ENCODE measurements around the gene AARSD1.
A peak's percentile ranks its signal among the peaks of the same experiment; 100 is the strongest.
"Not testable (repeated sequence)": the region's sequence is repeated elsewhere in the genome, so short reads cannot be mapped to it uniquely, and the experiment has no call there.

AARSD1 gene

DNA sequence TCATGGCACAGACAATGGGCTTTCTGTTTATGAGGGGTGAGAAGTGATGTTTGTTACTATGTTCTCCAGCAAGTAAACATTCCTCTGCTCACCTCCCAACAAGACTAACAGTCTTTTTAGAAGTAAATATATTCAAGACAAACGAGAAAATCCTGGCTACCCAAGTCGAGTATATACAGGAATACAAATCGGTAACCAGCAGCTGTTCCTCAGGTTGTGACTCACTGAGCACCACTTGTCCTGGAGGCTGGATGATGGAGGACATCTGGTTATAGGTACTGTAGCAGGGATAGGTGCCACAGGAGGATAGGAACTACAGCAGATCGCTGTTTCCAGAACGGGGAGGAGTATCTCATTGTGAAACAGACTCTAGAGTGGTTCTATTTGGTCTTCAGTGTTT, 28.6 kb upstream of the AARSD1 start:
- no peak for DNase-seq (ENCODE audit: insufficient read length, low spot score)
- no peak for FAIRE-seq
- TF ChIP-seq POLR2A (IDR thresholded peaks at IDR 0.05; ENCODE audit: low read depth, low read length), result no peak

DNA sequence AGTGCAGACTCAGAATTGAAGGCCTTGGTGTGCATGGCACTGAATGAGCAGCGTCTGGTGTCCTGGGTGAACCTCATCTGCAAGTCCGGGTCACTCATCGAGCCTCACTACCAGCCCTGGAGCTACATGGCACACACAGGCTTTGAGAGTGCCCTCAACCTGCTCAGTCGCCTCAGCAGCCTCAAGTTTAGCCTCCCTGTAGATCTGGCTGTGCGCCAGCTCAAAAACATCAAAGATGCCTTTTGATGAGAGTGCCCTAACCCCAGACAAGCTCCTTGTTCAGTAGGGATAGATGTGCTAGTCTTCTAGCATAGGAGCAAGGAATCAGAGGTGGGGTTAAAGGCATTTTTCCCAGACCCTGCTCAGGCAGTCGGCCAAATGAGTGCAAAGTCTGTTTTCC, 27.2 kb upstream of the AARSD1 start:
- no peak for DNase-seq (ENCODE audit: insufficient read length, low spot score)
- no peak for FAIRE-seq
- no peak for TF ChIP-seq POLR2A (IDR thresholded peaks at IDR 0.05; ENCODE audit: low read depth, low read length)

DNA sequence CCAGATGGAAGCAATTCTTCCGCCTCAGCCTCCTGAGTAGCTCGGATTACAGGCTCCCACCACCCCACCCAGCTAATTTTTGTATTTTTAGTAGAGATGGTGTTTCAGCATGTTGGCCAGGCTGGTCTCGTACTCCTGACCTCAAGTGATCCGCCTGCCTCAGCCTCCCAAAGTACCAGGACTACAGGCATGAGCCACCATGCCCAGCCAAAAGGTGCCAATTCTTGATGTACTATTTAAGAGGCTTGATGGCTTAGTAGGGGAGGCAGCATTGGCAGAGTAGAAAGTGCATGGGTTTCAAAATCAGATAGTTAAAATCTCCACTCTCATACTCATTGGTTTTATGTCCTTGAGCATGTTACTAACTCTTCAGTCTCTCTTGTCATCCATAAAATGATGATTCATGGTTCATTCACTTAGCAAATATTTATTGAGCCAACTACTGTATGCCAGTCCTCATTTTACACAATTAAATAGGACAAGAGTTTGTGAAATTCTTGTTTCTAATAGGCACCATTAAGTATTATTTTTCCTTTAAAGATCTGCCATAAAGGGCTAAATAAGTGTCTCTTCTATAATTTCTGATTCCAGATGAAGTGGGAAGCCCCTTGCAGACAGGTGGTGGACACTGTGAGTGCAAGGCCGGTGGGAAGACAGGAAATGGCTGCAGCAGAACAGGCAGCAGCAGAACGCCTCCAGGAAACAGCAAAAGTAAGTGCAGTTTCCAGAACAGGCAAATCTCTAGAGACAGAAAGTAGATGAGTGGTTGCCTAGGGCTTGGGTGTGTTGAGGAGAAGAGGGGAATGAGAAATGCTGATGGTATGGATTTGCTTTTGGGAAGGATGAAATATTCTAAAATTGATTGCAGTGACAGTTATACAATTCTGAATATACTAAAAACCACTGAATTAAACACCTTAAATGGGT, 25.7 kb upstream of the AARSD1 start:
- no peak for DNase-seq (ENCODE audit: insufficient read length, low spot score)
- no peak for TF ChIP-seq POLR2A (IDR thresholded peaks at IDR 0.05; ENCODE audit: low read depth, low read length)
- FAIRE-seq, result no peak

DNA sequence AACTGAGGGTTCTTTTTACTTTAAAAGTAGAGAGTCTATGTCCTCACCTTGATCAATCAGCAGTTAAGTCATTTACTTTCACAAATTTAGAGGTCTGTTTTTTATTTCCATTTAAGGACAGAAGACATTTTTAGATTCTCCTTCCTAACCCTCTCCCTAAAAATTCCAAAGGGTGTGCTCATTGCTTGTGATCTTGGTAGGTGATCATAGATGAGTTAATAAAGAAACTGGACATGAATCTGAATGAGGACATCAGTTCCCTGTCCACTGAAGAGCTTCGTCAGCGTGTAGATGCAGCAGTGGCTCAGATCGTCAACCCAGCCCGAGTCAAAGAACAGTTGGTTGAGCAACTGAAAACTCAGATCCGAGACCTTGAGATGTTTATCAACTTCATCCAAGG, 24.9 kb upstream of the AARSD1 start:
- no peak for DNase-seq (ENCODE audit: insufficient read length, low spot score)
- TF ChIP-seq POLR2A (IDR thresholded peaks at IDR 0.05; ENCODE audit: low read depth, low read length), result no peak
- FAIRE-seq, result no peak

DNA sequence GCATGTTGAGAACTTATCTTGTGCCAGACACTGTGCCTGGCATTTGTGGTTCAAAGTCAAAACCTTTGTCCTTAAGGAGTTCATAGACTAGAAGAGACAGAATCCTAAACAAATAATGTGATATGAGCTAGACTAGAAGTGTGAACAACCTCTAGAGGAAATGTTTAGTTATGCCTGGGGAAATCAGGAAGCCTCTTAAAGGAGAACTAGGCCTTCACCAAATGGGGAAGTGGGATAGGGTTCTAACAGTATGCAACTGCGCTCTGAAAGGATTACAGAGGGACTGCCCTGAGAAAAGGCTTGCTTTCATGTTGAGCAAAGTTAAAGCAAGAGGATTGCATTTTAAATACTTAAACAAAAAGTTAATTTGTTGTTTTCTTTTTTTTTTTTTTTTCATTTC, 21.0 kb upstream of the AARSD1 start:
- DNase-seq (ENCODE audit: insufficient read length, low spot score), result no peak
- no peak for FAIRE-seq
- no peak for TF ChIP-seq POLR2A (IDR thresholded peaks at IDR 0.05; ENCODE audit: low read depth, low read length)

DNA sequence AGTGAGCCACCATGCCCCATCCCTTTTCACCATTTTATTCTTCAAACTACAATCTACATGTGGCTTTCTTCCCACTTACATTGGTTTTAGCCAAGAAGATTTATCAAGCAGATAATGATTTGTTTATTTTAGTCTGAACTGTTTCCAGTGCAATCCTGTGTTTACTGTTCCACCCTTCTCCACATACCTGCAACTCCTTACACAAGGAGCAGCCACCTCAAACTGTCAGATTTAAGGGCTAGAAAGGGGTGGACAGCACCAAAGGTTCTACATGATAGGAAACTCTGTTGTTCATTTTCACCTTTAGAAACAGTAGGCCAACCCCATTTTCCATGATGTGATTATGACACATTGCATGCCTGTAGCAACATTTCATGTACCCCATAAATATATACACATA, 18.0 kb upstream of the AARSD1 start:
- no peak for DNase-seq (ENCODE audit: insufficient read length, low spot score)
- FAIRE-seq, result no peak
- no peak for TF ChIP-seq POLR2A (IDR thresholded peaks at IDR 0.05; ENCODE audit: low read depth, low read length)

DNA sequence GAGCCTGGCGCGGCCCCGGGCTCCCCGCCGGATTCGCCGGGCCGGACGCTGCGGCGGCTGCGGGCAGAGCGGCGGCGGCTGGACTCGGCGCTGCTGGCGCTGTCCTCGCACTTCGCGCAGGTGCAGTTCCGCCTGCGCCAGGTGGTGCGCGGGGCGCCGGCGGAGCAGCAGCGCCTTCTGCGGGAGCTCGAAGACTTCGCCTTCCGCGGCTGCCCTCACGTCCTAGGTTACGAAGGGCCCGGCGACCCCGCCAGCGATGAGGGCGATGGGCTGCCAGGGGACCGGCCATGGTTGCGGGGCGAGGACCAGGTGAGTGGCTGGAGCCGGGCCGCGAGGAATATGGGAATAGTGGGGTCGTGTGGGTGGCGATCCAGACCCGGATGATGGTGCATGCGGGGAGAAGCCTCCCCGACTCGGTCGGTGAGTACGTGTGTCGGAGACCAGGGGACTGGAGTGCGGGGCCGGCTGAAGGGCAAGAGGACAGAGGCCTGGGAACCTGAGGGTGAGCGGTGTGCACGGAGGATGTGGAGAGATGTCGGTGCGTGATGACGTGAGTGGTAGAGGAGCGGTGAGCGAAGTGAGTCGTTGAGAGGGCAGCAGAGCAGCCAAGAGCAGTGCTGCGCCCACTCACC, 16.6 kb upstream of the AARSD1 start:
- TF ChIP-seq POLR2A (IDR thresholded peaks at IDR 0.05; ENCODE audit: low read depth, low read length), result 0 out of 2 replicates have a peak, but pooled peaks have one; percentile 34
- FAIRE-seq (no peak), DNase-seq (ENCODE audit: insufficient read length, low spot score) (no peak)

DNA sequence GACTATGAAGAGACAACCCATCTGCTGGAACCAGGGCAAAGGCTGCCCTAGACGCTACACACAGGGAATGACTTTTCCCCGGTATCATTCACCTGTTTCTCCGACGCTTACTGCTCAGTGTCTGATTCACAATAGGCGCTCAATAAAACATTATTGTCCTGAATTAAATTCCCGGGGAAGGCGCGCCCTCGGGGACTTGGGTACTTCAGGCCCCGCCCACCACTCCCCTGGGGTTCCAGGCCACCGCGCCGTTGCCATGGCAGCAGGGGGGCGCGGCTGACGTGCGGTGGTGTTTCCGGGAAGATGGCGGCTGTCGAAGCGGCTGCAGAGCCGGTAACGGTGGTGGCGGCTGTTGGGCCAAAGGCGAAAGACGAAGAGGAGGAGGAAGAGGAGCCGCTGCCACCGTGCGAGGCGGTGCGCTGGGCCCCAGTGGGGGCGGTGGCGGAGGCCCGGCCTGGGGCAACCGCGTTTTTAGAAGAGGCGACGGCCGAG, 16.1 kb upstream of the AARSD1 start, which contains the start of gene RUNDC1:
Gene RUNDC1, plus strand, starts transcription at position 292 of the 492 bp plus-strand sequence. Its CDS starts 12 bp downstream, at position 304.
- TF ChIP-seq POLR2A (IDR thresholded peaks at IDR 0.05; ENCODE audit: low read depth, low read length), result peak; percentile 93
- FAIRE-seq (no peak), DNase-seq (ENCODE audit: insufficient read length, low spot score) (peak; percentile 90)

DNA sequence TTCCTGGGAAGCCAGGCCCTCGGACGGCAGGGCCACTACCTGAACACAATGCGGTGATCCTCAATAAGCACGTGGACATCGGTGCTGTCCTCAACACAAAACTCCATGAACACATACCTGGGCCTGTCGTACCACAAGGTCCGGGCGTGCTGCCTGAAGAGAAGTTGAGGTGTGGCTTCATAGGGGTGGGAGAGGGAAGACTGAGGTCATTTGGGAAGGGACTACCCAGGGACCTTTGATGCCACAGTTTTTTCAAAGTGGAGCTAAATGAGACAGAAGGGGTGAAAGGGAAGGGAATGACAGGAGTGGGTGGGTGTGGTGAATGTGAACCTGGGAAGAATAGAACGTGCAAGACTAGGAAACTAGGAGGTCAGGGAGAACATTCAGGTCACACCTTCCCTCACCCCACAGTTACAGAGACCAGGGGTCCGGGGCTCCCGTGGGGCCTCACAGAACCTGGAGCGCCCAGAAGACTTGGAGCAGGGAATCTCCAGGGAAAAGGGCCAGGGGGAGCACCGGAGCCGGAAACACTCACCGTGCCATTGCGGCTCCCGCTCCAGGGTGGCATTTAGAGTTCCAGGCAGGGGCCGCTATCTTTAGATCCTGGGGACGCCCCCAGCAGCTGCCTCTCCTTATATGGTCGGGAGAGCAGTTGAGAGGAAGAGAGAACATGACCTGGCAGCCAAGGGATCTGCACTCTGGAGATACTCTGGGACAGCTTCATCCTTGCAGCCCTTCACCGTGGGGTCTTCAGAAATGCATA, 15.4 kb upstream of the AARSD1 start, which contains the start of gene PTGES3L:
Gene PTGES3L, minus strand, starts transcription at position 570 of the 763 bp plus-strand sequence. Its CDS starts 27 bp downstream, at position 543.
- TF ChIP-seq POLR2A (IDR thresholded peaks at IDR 0.05; ENCODE audit: low read depth, low read length), result no peak
- no peak for DNase-seq (ENCODE audit: insufficient read length, low spot score)
- no peak for FAIRE-seq

DNA sequence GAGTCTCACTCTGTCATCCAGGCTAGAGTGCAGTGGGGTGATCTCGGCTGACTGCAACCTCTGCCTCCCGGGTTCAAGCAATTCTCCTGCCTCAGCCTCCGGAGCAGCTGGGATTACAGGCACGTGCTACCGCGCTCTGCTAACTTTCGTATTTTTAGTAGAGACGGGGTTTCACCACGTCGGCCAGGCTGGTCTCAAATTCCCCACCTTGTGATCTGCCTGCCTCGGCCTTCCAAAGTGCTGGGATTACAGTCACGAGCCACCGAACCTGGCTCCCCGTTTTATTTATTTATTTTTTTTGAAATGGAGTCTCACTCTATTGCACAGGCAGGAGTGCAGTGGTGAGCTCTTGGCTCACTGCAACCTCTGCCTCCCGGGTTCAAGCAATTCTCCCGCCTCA, 11.4 kb upstream of the AARSD1 start:
- not testable (repeated sequence) for DNase-seq (ENCODE audit: insufficient read length, low spot score); FAIRE-seq

DNA sequence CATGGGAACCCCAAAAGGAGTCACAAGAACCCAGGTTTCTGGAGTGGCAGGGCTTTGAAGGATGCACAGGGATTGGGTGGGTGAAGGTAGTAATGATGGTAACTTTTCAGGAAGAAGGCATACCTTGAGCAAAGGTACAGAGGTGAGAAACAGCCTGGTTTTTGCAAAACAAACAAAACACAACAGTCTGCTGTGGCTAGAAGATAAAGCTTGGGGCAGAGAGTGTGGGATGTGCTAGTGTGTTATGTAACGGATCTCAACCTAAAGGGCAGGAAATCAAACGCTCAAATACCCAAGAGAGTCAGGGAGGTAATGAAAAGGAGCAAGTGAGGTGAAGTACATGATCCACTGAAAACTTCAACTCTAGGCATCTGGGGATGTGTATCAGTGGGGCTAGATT, 11.0 kb upstream of the AARSD1 start:
- DNase-seq (ENCODE audit: insufficient read length, low spot score) (no peak), FAIRE-seq (no peak)
- TF ChIP-seq POLR2A (IDR thresholded peaks at IDR 0.05; ENCODE audit: low read depth, low read length), result no peak

DNA sequence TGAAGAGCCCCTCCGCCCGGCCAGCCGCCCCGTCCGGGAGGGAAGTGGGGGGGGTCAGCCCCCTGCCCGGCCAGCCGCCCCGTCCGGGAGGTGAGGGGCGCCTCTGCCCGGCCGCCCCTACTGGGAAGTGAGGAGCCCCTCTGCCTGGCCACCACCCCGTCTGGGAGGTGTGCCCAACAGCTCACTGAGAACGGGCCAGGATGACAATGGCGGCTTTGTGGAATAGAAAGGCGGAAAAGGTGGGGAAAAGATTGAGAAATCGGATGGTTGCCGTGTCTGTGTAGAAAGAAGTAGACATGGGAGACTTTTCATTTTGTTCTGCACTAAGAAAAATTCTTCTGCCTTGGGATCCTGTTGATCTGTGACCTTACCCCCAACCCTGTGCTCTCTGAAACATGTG, 9.1 kb upstream of the AARSD1 start:
- not testable (repeated sequence) for FAIRE-seq; DNase-seq (ENCODE audit: insufficient read length, low spot score)

DNA sequence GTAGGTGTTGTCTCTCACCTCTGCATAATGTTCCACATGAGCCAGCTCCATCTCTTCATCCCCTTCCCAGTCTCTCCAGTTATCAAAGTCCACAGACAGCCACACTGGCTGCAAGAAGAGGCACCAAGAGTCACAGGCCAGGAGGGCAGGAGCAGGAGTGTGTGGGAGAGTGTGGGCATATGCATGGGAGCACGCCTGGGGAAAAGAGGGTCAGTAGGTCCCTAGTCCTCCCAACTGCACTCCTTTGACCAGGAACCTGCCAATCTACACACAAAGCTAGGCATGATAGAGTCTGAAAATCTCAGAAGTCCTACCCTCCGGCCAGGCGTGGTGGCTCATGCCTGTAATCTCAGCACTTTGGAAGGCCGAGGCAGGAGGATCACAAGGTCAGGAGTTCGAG, 7.3 kb upstream of the AARSD1 start:
- no peak for TF ChIP-seq POLR2A (IDR thresholded peaks at IDR 0.05; ENCODE audit: low read depth, low read length)
- DNase-seq (ENCODE audit: insufficient read length, low spot score), result no peak
- FAIRE-seq, result no peak
